Activated naive CD4-positive, alpha-beta T cell (primary cell): ENCODE data around the gene SERP2.

Experiments
- DNase-seq, 4 experiments: peaks; one replicate each; lab custom pipeline; 2025; lab: John Stamatoyannopoulos, UW

The SERP2 gene

DNA sequence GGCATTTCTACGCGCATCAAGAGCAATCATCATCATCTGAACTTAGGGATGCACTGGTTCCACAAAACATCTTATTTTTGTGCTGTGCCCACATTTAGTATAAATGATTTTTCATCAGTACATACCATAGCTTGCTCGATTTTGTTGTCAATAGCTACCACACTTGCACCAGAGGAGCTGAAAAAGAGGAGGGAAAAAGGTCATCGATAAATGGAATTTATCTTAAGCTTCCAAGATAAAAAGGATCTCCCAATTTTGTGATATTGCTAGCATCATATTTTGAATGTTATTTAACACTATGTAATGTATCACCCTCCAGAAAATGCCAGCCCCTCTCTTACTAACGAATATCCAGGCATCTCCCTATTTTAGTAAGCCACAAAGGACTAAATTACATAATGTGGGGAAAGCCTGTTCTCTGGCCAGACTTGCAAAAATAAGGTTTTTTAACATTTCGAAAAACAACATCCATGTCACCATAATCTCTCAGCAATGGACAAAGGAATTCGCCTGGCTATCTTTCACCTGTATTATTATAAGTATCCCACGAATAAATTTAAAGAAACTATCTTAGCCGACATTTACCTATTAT lies 62.4 kb downstream of the SERP2 start:
- DNase-seq: no peak

- peak in 1 of 4 experiments; percentile 12 for DNase-seq
Observed at GRCh38 chr13:44436589-44437337, 63.1 kb downstream of the SERP2 start.

- DNase-seq: no peak
Observed at GRCh38 chr13:44437356-44438233, 64.0 kb downstream of the SERP2 start.

DNA sequence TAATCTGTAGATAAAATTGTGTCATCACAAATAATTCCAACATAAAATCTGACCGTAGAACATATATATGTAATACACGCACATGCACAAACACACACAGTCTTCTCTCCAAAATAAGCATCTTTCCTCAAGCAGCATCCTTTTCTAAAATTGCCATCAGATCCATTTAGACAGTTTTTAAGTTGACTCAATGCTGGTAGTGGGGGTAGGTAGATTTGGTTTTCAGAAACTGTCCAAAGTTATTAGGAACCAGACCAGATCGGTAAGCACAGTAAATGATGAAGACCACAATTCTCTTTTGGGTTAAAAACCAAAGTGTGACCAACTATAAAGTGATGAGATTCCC lies 64.6 kb downstream of the SERP2 start:
- DNase-seq: no peak

DNA sequence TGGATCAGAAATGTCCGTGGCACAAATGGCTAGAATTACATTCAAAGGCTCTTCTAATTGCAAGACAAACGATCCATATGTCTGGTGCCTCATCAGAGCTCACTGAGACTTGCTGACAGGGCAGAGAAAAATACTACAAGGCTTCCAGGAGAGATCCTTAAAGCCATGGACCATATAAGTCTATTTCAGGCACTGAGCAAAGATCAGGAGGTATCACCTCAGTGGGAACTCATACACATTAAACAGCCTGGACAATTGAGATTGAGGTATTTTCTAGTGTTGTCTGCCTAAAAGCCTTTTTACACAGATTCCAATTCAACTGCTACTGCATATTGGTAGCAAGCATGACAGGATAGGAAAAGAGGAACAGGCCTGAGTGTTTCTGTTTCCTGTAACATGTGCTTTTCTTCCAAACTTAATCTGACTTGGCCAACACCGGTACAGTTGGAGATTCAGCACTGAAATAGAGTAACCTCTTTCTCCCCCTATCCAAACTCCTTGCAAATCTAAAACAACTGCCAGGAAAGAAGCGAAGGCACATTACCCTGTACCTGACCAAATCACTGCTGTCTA lies 65.9 kb downstream of the SERP2 start:
- DNase-seq: no peak

- DNase-seq: no peak
Observed at GRCh38 chr13:44440046-44440608, 66.5 kb downstream of the SERP2 start.
